GM18517 (cell line): ENCODE data around the gene MCM6.
"Not testable (repeated sequence)": the region's sequence is repeated elsewhere in the genome, so short reads cannot be mapped to it uniquely, and the experiment has no call there.

ENCODE experiments used
- ATAC-seq: cut with Tn5 transposase; IDR thresholded peaks from one replicate; pipeline ENCODE4 v1.9.1; 2021; ENCODE audit warnings: mild to moderate bottlenecking, moderate library complexity; ENCODE audit not compliant: unreplicated experiment

Gene MCM6

DNA sequence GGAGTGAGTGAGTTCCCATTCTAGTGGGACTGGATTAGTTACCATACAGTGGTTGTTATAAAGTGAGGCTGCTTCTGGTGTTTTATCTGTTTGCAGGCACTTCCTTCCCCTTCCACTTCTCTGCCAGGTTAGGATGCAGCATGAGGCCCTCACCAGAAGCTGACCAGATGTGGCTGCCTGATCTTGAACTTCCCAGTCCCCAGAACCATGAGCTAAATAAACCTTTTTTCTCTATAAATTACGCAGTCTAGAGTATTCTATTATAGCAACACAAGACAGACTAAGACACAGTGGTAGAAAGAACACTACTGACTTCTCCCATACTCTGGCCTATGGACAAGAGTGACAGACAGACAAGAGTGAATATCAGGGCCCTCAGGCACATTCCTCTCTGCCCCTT is 53.4 kb downstream of the MCM6 start:
- ATAC-seq = no peak

DNA sequence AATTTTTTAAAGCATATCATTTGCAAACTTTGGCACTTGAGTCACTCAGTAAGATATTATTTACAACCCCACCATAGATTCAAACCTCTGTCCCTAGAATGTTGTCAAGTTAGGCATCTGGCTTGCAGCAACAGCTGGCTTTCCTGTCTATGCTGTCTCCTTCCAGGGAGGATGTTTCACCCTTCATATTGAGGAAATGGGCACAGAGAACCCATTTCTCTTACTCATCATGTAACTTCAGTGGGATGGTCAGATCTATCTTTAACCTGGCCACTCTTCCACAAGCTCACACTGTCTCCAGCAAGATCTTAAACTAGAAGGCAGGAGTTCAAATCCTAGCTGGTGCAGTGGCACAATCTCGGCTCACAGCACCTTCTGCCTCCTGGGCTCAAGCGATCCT is 55.1 kb downstream of the MCM6 start:
- no peak for ATAC-seq

DNA sequence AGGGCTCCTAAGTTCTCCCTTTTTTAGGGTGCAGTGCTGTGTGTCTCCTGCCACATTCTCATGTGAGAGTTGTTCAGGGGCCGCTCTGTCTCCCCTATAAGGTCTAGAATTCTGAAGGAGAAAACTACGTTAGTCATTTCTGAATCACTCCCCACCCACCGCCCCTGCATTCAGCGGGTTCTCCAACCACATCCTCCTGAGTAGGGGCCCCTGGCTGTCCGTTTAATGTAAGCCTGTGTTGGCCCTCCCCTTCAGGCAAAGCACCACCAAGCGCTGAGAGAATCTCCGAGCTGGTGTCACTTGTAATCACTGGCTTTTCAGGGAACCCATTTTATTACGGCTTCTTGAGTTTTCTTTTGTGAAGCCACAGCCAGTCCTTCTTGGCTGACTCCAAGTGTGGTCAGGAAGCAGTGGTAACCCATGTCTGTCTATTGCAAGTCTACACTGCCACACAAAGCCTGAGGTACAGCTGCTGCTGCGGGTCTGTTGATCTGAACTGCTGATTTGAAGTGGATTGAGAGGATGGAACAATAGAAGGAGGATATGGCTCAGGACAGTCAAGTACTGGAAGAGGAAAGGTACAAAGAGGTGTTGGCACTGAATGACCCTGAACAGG is 56.1 kb downstream of the MCM6 start:
- peak; percentile 84 for ATAC-seq

DNA sequence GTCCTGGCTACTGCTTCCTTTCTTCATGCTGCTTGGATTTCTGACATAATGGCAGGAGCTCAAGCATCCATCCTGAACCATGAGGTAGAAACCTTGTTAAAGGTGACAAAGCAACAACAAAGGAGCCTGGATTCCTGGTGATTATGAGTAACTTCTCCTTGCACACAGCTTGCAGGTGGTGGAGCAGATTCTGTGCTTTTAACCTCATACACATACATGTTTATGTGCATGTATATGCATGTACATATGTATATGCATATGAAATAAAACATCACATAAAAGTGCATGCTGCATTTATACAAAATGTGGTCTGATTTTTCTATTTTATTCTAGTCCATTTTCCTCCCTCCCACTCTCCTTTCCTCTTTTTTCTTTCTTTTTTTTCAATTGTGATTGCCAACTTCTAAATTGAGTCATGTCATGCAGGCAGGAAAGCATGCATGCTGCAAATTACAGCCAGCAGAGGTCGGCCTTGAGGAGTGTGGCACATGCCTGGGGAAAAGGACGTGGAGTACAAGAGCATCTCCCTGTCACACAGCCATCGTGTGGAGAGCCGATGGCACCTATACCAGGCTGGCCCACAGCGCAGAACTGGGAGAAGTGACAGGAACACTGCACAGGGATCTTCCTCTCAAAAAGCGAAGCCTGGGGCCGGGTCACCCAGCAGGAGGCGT is 57.2 kb downstream of the MCM6 start:
- no peak for ATAC-seq

DNA sequence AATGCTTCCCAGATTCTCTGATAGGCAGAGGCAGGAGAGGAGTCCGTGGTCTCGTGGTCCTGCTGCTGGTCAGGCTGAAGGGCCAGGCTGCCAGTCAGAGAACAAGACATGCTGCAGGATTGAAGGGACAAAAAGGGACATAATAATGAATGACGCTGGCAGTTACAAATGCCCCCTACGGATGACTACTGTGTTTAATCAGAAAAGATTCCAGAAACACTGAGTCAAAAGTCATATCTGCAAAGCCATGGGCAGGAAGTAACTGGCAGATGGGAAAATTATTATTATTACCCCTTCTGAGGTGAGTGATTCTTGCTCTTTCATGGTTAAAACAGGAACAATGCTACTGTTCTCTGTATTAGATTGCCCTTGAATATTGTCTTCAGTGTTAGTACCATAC is 58.3 kb downstream of the MCM6 start:
- ATAC-seq = no peak

DNA sequence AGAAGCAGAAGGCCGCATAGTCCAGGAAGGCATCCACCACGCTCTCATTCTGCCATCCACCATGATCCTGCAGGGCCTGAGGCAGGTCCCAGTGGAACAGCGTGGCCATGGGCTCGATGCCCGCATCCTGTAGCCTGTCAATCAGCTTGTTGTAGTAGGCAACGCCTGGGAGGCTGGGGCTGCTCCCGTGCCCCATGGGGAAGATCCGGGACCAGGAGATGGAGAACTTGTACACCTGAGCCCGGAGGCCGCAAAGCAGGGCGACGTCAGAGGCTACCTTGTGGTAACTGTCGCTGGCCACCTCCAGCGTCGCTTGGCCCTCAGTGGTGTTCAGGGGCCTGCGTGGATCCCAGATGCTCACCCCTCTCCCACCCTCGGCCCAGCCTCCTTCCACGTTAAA is 58.8 kb downstream of the MCM6 start:
- ATAC-seq = no peak

DNA sequence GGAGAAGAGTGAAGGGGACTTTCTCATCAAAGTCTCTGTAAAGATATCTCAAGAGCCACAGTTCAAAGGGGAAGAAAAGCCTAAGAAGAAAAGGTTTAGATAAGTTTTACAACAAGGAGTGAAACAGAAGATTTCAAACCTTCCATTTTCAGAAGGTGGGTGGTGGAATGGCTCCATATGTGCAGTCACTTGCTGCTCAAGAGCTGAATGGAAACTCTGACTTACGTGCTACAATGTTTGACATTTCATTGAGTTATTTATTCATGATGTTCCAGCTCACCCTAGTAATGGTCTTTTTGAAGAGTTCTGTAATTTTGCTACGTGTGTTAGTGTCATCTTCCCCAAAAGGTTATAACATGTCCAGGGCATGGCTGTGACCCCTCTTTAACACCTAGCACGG is 61.0 kb downstream of the MCM6 start:
- no peak for ATAC-seq

DNA sequence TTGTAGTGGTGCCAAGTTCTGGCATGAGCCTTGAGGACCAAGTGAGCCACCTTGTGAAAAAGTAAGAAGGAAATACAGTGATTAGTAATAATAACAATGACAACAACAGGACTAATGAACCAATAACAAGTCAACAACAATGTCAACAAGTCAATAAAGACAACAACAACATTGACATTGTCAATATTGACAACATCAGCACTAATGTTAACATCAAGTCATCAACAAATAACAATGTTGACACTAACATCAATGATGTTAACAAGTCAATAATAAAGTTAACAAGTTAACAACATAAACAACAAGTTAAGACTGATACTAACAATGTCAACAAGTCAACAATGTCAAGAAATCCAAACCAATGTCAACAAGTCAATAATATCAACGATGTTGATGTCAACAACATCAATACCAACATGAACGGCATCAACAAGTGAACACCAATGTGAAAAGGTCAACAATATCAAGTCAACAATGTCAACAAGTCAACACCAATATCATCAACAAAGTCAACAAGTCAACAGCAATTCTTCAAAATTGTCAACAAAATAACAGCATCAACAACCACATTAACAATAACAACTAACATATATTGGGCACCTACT is 63.2 kb downstream of the MCM6 start:
- ATAC-seq = no peak

DNA sequence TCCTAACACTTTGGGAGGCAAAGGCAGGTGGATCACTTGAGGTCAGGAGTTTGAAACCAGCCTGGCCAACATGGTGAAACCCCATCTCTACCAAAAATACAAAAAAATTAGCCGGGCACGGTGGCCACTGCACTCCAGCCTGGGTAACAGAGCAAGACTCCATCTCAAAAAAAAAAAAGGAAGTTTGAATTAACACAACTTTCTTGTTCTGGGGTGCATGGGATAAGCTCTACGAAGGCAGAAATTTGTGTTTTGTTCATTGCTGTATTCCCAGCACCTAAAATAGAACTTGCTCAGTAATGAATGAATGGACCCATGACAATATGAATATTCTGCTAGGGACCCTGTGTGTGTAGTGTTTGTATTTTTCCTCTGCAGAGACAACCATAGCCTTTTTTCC is 68.4 kb downstream of the MCM6 start:
- ATAC-seq = not testable (repeated sequence)

DNA sequence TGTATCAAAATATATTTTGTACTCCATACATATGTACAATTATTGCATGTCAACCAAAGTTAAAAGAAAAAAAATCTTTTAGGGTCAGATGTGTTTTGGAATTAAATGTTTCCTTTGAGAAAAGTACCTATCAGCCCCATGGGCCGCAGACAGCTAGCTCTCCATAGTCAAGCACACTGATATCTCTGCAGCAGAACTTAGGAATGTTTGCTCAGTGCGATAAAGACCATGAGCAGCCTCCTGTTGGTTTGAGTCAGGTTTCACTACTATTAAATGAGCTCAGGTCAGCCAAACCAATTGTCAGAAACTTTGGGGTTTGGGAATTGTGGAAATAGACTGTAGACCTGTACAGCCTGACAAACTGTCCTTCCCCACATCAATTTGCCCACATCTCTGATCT is 73.0 kb downstream of the MCM6 start:
- no peak for ATAC-seq

DNA sequence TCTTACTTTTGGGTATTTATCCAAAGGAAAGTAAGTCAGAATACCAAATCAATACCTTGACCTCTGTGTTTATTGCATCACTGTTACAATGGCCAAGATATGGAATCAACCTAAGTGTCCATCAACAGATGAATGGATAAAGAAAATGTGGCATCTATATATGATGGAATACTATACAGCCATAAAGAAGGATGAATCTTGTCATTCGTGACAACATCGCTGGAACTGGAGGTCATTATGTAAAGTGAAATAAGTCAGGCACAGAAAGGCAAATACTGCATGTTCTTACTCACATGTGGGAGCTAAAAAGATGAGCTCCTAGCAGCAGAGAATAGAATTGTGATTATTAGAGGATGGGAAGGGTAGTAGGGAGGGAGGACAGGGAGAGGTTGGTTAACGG is 73.9 kb downstream of the MCM6 start:
- no peak for ATAC-seq

DNA sequence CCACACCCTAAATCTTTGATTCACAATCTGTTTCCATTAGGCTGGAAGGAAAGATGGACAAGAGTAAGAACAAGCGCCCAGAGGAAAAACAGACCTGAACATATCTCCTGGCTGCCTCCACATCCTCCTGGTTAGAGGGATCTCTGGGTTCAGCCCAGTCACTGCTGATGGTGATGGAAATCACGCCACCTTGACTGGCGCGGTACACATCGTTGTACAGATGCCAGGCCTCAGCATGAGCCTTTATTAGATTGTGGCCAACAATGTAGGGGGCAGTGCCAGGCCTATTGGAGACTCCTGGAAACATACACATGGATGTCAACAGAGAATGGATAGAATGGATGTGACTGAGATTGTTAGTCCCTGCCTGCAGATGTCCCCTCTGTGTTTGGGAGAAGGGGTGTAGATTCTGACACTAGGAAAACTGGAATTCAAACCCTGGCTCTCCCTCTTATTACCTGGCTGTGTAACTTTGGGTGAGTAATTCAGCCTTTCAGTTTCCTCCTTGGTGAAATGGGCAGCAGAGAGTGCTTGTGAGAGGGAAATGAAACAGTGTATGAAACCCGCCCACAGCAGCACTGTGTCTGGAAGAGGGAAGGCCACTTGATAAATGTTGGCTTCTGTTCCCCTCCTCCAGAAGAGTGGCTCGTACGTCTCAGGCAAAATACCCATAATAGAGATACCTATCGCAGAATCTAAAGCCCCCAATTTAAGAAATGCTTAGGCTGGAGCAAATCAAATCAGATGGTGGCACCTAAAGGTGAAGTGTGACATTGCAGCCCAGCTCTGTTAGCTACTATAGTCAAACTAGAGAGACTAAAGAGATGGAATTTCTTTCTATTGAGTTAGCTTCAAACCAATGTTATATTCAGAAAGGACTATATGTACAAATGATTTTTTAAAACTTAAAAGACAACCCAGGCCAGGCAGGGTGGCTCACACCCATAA is 75.5 kb downstream of the MCM6 start:
- no peak for ATAC-seq

DNA sequence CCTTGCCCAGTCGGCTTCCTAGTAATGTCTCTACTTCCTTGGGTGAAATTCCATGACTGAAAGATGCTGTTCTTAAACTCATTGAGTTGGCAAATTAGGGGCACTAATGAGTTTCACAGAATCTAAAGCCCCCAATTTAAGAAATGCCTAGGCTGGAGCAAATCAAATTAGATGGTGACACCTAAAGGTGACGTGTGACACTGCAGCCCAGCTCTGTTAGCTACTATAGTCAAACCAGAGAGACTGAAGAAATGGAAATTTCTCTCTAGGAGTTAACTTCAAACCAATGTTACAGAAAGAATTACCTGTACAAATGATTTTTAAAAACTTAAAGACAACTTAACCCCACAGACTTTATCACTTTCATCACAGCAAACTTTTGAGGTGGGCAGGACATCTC is 76.5 kb downstream of the MCM6 start:
- no peak for ATAC-seq

DNA sequence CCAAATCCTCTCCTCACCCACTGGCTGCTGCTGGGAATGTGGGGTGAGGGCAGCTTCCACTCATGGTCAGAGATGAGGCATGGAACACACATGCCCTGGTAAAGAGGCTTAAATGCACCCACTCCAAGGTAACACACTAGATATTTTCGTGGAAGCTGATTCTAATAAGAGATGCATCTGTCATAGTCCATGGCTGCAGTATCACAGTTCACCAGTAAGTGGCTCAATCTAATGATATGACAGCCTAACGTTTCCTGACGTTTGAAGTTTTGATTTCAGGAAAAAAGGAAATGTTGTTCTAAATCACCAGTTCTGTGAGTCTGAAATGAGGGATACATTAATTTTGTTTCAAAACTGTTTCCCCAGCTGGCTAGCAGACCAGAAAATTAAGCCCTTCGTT is 77.5 kb downstream of the MCM6 start:
- ATAC-seq = no peak

DNA sequence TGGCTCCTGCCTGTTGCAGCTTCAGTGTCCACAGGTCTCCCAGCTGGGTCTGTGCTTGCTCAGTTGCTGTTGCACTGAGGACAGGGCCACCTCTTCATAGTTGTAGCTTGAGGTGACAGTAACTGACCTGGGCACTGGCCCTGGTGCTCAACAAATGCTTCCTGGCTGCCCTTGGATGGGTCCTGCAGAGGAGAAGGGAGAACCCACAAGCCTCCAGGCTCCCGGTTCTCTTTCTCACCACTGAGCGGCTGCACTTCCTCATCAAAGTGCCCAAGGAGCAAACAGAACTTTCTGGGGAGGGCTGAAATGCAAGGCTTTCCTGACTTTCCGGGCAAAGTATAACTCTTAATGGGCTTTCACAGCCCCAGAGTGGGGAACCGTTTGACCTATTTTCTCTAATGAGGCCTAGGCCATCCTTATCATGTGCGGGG is 78.0 kb downstream of the MCM6 start:
- no peak for ATAC-seq

DNA sequence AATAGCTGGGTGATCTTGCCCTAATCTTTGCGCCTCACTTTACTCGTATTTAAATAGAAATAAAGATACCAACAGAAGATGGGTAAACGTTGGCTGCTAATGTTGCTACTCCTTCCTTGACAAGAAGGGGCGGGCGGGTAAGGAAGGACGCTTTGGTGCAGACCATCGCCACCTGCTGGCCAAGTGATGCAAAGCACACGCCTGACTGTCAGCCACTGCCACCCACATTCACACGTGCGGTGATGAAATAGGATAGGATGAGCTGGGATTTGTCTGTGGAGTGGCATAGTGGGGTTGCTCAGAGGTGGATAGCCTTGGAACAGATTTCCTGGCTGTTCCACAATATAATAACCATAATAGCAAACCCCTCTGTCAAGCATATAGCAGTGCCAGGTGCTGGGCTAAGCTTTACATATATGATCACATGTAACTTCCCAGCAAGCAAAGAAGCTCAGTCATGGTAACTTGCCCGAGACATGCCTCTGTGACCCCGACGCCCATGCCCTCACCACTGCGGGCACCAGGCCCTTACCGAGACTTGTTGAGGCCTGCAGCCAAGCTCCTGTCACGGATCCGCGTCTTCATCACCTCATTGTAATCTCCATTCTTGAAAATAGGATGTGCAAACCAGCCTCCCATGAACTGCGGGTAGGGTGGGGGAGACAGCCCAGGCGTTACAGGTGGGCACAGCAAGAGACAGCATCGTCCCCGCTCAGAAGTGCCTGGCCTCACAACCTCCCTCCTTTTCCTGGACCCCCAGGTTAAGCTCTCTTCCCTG is 78.6 kb downstream of the MCM6 start:
- ATAC-seq = peak; percentile 66

DNA sequence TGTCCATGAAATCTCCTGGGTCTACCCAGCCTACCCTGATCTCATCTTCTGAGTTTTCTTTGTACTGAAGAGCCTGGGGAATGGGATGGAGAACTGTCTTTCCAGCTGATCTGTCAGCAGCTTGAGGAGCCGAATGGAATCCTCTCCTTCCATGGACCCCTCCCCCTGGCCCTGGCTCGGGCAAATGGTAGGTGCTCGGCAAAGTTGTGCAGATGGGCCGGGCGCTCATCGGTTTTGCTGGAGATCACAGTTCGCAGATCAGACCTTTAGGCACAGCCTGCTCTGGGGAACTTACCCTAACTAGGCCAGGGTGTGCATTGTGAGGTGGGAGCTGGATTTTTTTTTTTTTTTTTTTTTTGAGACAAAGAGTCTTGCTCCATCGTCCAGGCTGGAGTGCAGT is 79.6 kb downstream of the MCM6 start:
- ATAC-seq = no peak

DNA sequence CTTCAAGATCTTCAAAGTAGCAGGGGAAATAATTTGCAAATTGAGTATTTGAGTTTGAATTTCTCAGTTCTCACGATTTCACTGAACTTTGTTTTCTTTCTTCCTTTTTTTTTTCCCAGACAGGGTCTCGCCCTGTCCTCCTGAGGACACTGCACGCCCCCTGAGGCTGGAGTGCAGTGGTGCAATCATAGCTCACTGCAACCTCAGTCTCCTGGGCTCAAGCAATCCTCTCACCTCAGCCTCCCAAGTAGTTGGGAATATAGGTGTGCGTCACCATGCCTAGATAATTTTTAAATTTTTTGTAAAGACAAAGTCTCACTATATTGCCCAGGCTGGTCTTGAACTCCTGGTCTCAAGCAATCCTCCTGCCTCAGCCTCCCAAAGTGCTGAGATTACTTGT is 80.6 kb downstream of the MCM6 start:
- not testable (repeated sequence) for ATAC-seq

DNA sequence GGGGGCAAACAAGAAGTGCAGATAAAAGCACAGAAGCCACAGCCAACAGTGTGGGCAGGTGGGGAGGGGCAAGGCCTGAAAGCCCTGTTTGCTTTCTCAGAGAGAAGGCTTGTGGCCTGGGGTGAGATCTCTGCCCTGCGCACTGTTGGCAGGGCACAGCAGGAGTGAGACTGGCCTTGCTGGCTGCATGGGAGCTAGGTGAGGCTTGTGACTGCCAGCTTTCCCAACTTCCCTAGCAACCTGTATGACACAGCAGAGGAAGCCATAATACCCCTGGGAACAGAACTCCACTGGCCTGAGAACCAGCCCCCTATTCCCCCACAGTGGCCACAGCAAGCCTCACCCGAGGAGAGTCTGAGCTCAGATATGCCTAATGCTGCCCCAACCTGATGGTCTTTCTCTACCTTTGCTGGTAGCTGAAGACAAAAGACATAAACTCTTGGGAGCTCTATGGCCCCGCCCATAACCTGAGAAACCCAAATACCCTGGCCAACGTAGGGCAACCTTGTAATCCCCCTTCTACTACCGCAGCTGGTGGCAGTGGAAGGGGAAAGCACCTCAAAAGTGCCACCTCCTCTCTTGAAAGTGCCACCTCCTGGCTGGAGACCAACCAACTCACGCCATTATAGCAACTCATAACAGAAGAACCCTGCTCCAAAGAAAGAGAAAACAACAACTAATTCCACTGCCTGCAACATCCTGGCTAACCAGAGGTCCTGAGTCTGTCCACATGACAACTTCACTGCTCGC is 83.7 kb downstream of the MCM6 start:
- ATAC-seq = peak; percentile 46
